H1 (cell line): ENCODE data around the gene TTC13. TPM values are rescaled to one million over a fixed set of nuclear protein-coding genes. Genes with fewer than 3 reads are reported as not detected.

Source experiments
- CTCF ChIA-PET: fragments of 300-600 bp; sonication (Branson Sonifier 250); formaldehyde crosslinking; loops from one replicate; lab custom pipeline; 2021; ENCODE audit not compliant: partially characterized antibody; lab: Charles Lee
- POLR2A ChIA-PET: fragments of 300-600 bp; sonication (Branson Sonifier 250); formaldehyde crosslinking; loops from one replicate; lab custom pipeline; 2021; ENCODE audit warnings: inconsistent platforms; ENCODE audit not compliant: partially characterized antibody; lab: Charles Lee
- DNase-seq, 2 experiments: peaks; one replicate each; pipeline versions ENCODE4 v3.0.0 to v3.0.0-alpha.2; 2010 to 2022; ENCODE audit warnings: low spot score in 2 of 2, low read depth in 1 of 2, mixed read lengths in 1 of 2
- FAIRE-seq: peaks from 2 replicates; lab custom pipeline; 2011; peaks lifted over from hg19 to GRCh38; lab: Jason Lieb, UNC
- H2AFZ ChIP-seq: 2 replicates; pipeline ENCODE4 v1.8.1; 2012; ENCODE audit warnings: low read length, inconsistent platforms
- H2AK5ac ChIP-seq: 2 replicates; pipeline ENCODE4 v1.6.1; 2013; ENCODE audit warnings: low read depth, low read length
- H2BK120ac ChIP-seq: replicated peaks from 2 replicates; pipeline ENCODE3; 2013; ENCODE audit warnings: low read depth, low read length, inconsistent platforms
- H2BK12ac ChIP-seq: 2 replicates; pipeline ENCODE4 v1.6.1; 2013; ENCODE audit warnings: low read depth, low read length
- H2BK15ac ChIP-seq: 2 replicates; pipeline ENCODE4 v1.6.1; 2013; ENCODE audit warnings: low read length
- H2BK20ac ChIP-seq: 2 replicates; pipeline ENCODE4 v1.6.1; 2013; ENCODE audit warnings: low read length
- H2BK5ac ChIP-seq: 2 replicates; pipeline ENCODE4 v1.6.1; 2013; ENCODE audit warnings: low read depth, low read length
- H3K14ac ChIP-seq: 2 replicates; pipeline ENCODE4 v1.6.1; 2013; ENCODE audit warnings: inconsistent platforms; ENCODE audit not compliant: insufficient read length
- H3K18ac ChIP-seq: 2 replicates; pipeline ENCODE4 v1.6.1; 2013; ENCODE audit warnings: low read length; ENCODE audit errors: extremely low read depth
- H3K23ac ChIP-seq: 2 replicates; pipeline ENCODE4 v1.6.1; 2013; ENCODE audit warnings: inconsistent platforms; ENCODE audit not compliant: insufficient read length
- H3K23me2 ChIP-seq: 2 replicates; pipeline ENCODE4 v1.6.1; 2013; ENCODE audit warnings: low read depth, low read length
- H3K27ac ChIP-seq: 2 replicates; pipeline ENCODE4 v1.6.1; 2011; ENCODE audit warnings: low read depth, low read length, inconsistent platforms
- H3K27me3 ChIP-seq, 4 experiments: replicated peaks in 1 of 4; 1 replicate in 1 of 4; 2 replicates in 3 of 4; pipeline versions ENCODE4 v1.6.1 to v1.8.1; 2011 to 2013; ENCODE audit warnings: low read length in 3 of 4, mild to moderate bottlenecking in 3 of 4, inconsistent platforms in 2 of 4, mixed read lengths in 2 of 4, moderate library complexity in 1 of 4; ENCODE audit not compliant: control insufficient read depth in 3 of 4, insufficient read depth in 3 of 4; ENCODE audit errors: extremely low read depth in 1 of 4
- H3K36me3 ChIP-seq, 4 experiments: 2 replicates each; pipeline versions ENCODE4 v1.6.1 to v1.8.1; 2011 to 2013; ENCODE audit warnings: mild to moderate bottlenecking in 4 of 4, low read length in 3 of 4, moderate library complexity in 2 of 4, control low read depth in 1 of 4, inconsistent platforms in 1 of 4; ENCODE audit not compliant: insufficient read depth in 4 of 4, control insufficient read depth in 2 of 4
- H3K4ac ChIP-seq: replicated peaks from 2 replicates; pipeline ENCODE3; 2013; ENCODE audit warnings: low read length, low read depth, mixed read lengths, inconsistent platforms; ENCODE audit not compliant: insufficient read length
- H3K4me1 ChIP-seq, 4 experiments: replicated peaks in 1 of 4; 1 replicate in 1 of 4; 2 replicates in 3 of 4; pipeline versions ENCODE4 v1.6.1 to v1.8.1; 2011 to 2013; ENCODE audit warnings: low read length in 3 of 4, inconsistent platforms in 2 of 4, mixed read lengths in 1 of 4; ENCODE audit not compliant: insufficient read depth in 4 of 4, control insufficient read depth in 3 of 4
- H3K4me2 ChIP-seq, 2 experiments: 2 replicates each; pipeline versions ENCODE4 v1.6.1 to v1.8.1; 2011 to 2013; ENCODE audit warnings: low read depth in 2 of 2, low read length in 2 of 2, control low read depth in 1 of 2, inconsistent platforms in 1 of 2, mild to moderate bottlenecking in 1 of 2; ENCODE audit not compliant: insufficient read depth in 1 of 2
- H3K4me3 ChIP-seq, 4 experiments: fragments of 200-600, 300-600 bp in 1 of 4; sonication (generic), shearing (Covaris generic), sonication (Bioruptor Twin) in 1 of 4; 2 replicates each; pipeline versions ENCODE4 v1.5.1 to v1.8.1; 2011 to 2016; ENCODE audit warnings: low read length in 4 of 4, low read depth in 3 of 4, control low read depth in 2 of 4, inconsistent platforms in 2 of 4, mild to moderate bottlenecking in 2 of 4, mixed read lengths in 1 of 4, moderate library complexity in 1 of 4; ENCODE audit not compliant: insufficient read depth in 2 of 4; ENCODE audit errors: extremely low read depth in 1 of 4
- H3K56ac ChIP-seq: replicated peaks from 2 replicates; pipeline ENCODE3; 2013; ENCODE audit warnings: low read depth, mild to moderate bottlenecking, mixed read lengths, low read length, inconsistent platforms; ENCODE audit not compliant: insufficient read length
- H3K79me1 ChIP-seq: 2 replicates; pipeline ENCODE4 v1.6.1; 2013; ENCODE audit warnings: low read depth, low read length, control low read depth
- H3K79me2 ChIP-seq, 2 experiments: 2 replicates each; pipeline versions ENCODE4 v1.6.1 to v1.8.1; 2012 to 2013; ENCODE audit warnings: low read length in 2 of 2, mild to moderate bottlenecking in 2 of 2, inconsistent platforms in 1 of 2; ENCODE audit not compliant: insufficient read depth in 2 of 2, control insufficient read depth in 1 of 2
- H3K9ac ChIP-seq, 4 experiments: replicated peaks in 1 of 4; 1 replicate in 1 of 4; 2 replicates in 3 of 4; pipeline versions ENCODE4 v1.6.1 to v1.8.1; 2011 to 2013; ENCODE audit warnings: low read depth in 3 of 4, low read length in 3 of 4, control low read depth in 2 of 4, mild to moderate bottlenecking in 2 of 4, moderate library complexity in 2 of 4, inconsistent platforms in 1 of 4; ENCODE audit errors: extremely low read depth in 1 of 4
- H3K9me3 ChIP-seq, 2 experiments: 2 replicates each; pipeline versions ENCODE4 v1.6.1 to v1.8.1; 2012 to 2013; ENCODE audit warnings: mild to moderate bottlenecking in 2 of 2, moderate library complexity in 2 of 2, control low read depth in 1 of 2, inconsistent platforms in 1 of 2, low read depth in 1 of 2, low read length in 1 of 2, mixed read lengths in 1 of 2; ENCODE audit not compliant: insufficient read depth in 2 of 2
- H4K20me1 ChIP-seq, 2 experiments: replicated peaks in 1 of 2; 2 replicates each; pipeline versions ENCODE3 to v1.8.1; 2011 to 2013; ENCODE audit warnings: inconsistent platforms in 2 of 2, low read length in 2 of 2, mild to moderate bottlenecking in 1 of 2; ENCODE audit not compliant: insufficient read depth in 2 of 2, control insufficient read depth in 1 of 2
- H4K5ac ChIP-seq: 2 replicates; pipeline ENCODE4 v1.6.1; 2013; ENCODE audit warnings: low read length, low read depth, mixed read lengths, inconsistent platforms; ENCODE audit not compliant: insufficient read length
- H4K8ac ChIP-seq: 2 replicates; pipeline ENCODE4 v1.8.0; 2013; ENCODE audit warnings: mild to moderate bottlenecking, moderate library complexity, low read length, inconsistent platforms; ENCODE audit not compliant: insufficient read depth; ENCODE audit errors: extremely low read depth
- H4K91ac ChIP-seq: replicated peaks from 2 replicates; pipeline ENCODE3; 2013; ENCODE audit warnings: low read length, mixed read lengths, inconsistent platforms; ENCODE audit not compliant: insufficient read length
- CREB1 ChIP-seq: IDR thresholded peaks from 2 replicates; pipeline ENCODE4 v1.6.1; 2012; ENCODE audit warnings: inconsistent platforms
- GABPA ChIP-seq: IDR thresholded peaks from 2 replicates; pipeline ENCODE4 v1.6.1; 2011; ENCODE audit warnings: mild to moderate bottlenecking, low read length, moderate library complexity, borderline replicate concordance; ENCODE audit not compliant: insufficient read depth
- KDM4A ChIP-seq: IDR thresholded peaks from one replicate; pipeline ENCODE4 v1.7.1; 2012; ENCODE audit warnings: low read depth, mild to moderate bottlenecking, moderate library complexity, low read length, inconsistent platforms; ENCODE audit not compliant: severe bottlenecking
- NRF1 ChIP-seq: IDR thresholded peaks from 2 replicates; pipeline ENCODE4 v1.6.1; 2011; ENCODE audit warnings: mild to moderate bottlenecking, low read depth, low read length, improper control_type of control experiment
- POLR2A ChIP-seq, 2 experiments: IDR thresholded peaks; 1 replicate in 1 of 2; 2 replicates in 1 of 2; pipeline ENCODE4 v1.6.1; 2011; ENCODE audit warnings: low read depth in 2 of 2, low read length in 2 of 2, mild to moderate bottlenecking in 2 of 2; ENCODE audit errors: control extremely low read depth in 1 of 2
- RBBP5 ChIP-seq: IDR thresholded peaks from 2 replicates; pipeline ENCODE4 v1.7.1; 2012; ENCODE audit warnings: low read depth, mild to moderate bottlenecking, inconsistent platforms, low read length, moderate library complexity, borderline replicate concordance
- RNF2 ChIP-seq: fragments of 200-900, 300-1000 bp; sonication (generic); IDR thresholded peaks from 2 replicates; pipeline ENCODE4 v1.7.1; 2016; ENCODE audit warnings: borderline replicate concordance, low read depth, mild to moderate bottlenecking, antibody characterized with exemption, low read length; ENCODE audit not compliant: poor library complexity, severe bottlenecking; ENCODE audit errors: missing control alignments
- WGBS, 2 experiments: shearing (Covaris generic) in 1 of 2; methylation state at CpG; one replicate each; pipeline versions ENCODE4 v1.1.6 to v1.1.7; 2013 to 2015; ENCODE audit warnings: low lambda C conversion rate in 2 of 2, mixed read lengths in 2 of 2, inconsistent platforms in 1 of 2, low coverage in 1 of 2, missing lambda C conversion rate in 1 of 2; ENCODE audit not compliant: insufficient replicate concordance in 2 of 2, insufficient coverage in 1 of 2, insufficient read length in 1 of 2; ENCODE audit errors: extremely low coverage in 1 of 2, missing lambda C conversion rate in 1 of 2; 5-methylcytosine and 5-hydroxymethylcytosine counted together
- polyA plus RNA-seq, 7 experiments: library from polyadenylated mRNA; depleted of rRNA in 3 of 7; stranded (reverse) in 5 of 7; unstranded in 2 of 7; fragments of >200 nt in 5 of 7; fragments of 200-250 nt in 2 of 7; gene quantifications; 1 replicate in 5 of 7; 2 replicates in 1 of 7; 4 replicates in 1 of 7; pipeline versions ENCODE4 v1.2.1 to v1.2.3, GENCODE V29; 2011 to 2013; ENCODE audit warnings: missing spikeins in 2 of 7, mixed read lengths in 2 of 7
- total RNA-seq: library from RNA; stranded (reverse); fragmentation: NEBNext Ultra II Directional; extraction: Animal tissue kit (Norgen Biotek cat#: 25700); gene quantifications from 2 replicates; pipeline ENCODE4 v1.2.1, GENCODE V29; 2021
- TF ChIP-seq, protein P1 (sequence below): IDR thresholded peaks from 2 replicates; pipeline ENCODE4 v1.6.1; 2012; ENCODE audit warnings: inconsistent platforms
- TF ChIP-seq, protein P2 (sequence below), 3 experiments: IDR thresholded peaks; 1 replicate in 2 of 3; 2 replicates in 1 of 3; pipeline versions ENCODE4 v1.5.1 to v1.6.1; 2011; ENCODE audit warnings: low read length in 3 of 3, mild to moderate bottlenecking in 3 of 3, inconsistent platforms in 2 of 3, low read depth in 1 of 3, moderate library complexity in 1 of 3; ENCODE audit not compliant: insufficient read depth in 1 of 3; ENCODE audit errors: control extremely low read depth in 1 of 3
- TF ChIP-seq, protein P3 (sequence below): IDR thresholded peaks from 2 replicates; pipeline ENCODE4 v1.6.1; 2012; ENCODE audit warnings: low read length, inconsistent platforms

The TTC13 gene
- total and polyA plus RNA-seq, 2 of the 8 experiments (the other 6 are each of a cell fraction or from before 2014, with no cell fraction given): 3.1 to 7.1 TPM

DNA sequence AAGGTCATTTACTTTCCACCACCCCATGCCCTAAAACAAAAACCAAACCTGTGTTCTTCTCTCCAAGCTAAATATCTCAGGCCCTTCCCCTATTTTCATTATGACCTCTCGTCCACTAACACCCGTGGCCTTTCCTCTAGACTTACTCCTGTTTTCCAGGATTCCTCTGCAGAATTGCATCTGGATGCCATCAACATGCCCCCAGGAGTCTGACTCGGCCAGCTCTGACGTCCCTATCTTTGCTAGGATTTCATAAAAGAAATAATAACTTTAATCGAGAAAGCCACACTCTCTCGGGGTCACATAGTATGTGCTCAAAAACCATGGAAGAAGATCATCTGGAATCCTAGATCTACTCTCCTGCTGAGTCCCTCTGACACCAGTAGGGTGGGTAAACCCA is 47.9 kb upstream of the TTC13 start:
- no peak overlapping the region for H3K14ac ChIP-seq
- H4K8ac ChIP-seq: no peak overlapping the region
- no peaks in the 10 kb centered on the region; the same call in 1 of the 2 replicates for H3K23me2 ChIP-seq
- H4K91ac ChIP-seq: no peak overlapping the region
- H3K9me3 ChIP-seq: no peaks in the 10 kb centered on the region
- no peaks in the 10 kb centered on the region for H3K4me1 ChIP-seq
- CTCF ChIA-PET: no interaction called here
- H4K5ac ChIP-seq: no peak overlapping the region
- no peak overlapping the region for H3K4ac ChIP-seq
- H3K36me3 ChIP-seq: no peaks in the 10 kb centered on the region
- no peak overlapping the region for H2BK120ac ChIP-seq
- H2BK20ac ChIP-seq: no peak overlapping the region
- no peaks in the 10 kb centered on the region for H3K79me2 ChIP-seq
- no peak overlapping the region for H3K23ac ChIP-seq
- no peak overlapping the region for H3K4me3 ChIP-seq
- no peak overlapping the region for H2AK5ac ChIP-seq
- H4K20me1 ChIP-seq: no peaks in the 10 kb centered on the region
- no peak overlapping the region for H3K27ac ChIP-seq
- POLR2A ChIA-PET: no interaction called here
- FAIRE-seq: no peak
- H3K18ac ChIP-seq: no peak overlapping the region
- no peak overlapping the region for H3K4me2 ChIP-seq
- H2BK5ac ChIP-seq: no peak overlapping the region
- H3K79me1 ChIP-seq: no peaks in the 10 kb centered on the region
- H3K27me3 ChIP-seq: no peaks in the 10 kb centered on the region; a peak in 3 of 7 replicates
- H3K9ac ChIP-seq: no peak overlapping the region
- no peak overlapping the region for H2BK12ac ChIP-seq
- DNase-seq: no peak
- H2BK15ac ChIP-seq: no peak overlapping the region
- H2AFZ ChIP-seq: no peak overlapping the region
- no peak overlapping the region for H3K56ac ChIP-seq
- WGBS, 2 experiments: 89% methylated on average over 6 of the region's 6 CpGs; no CpG with 5 or more reads in 1 of the 2 experiments
- TF ChIP-seq KDM4A (no peak), POLR2A (IDR thresholded peaks at IDR 0.05; ENCODE audit: control extremely low read depth in 1 of 2, low read depth in 2 of 2, low read length in 2 of 2) (no peak), GABPA (no peak), CREB1 (no peak), NRF1 (no peak), RNF2 (no peak), RBBP5 (no peak)
- TF ChIP-seq, protein P1, sequence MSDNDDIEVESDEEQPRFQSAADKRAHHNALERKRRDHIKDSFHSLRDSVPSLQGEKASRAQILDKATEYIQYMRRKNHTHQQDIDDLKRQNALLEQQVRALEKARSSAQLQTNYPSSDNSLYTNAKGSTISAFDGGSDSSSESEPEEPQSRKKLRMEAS: no peak
- TF ChIP-seq, protein P2, sequence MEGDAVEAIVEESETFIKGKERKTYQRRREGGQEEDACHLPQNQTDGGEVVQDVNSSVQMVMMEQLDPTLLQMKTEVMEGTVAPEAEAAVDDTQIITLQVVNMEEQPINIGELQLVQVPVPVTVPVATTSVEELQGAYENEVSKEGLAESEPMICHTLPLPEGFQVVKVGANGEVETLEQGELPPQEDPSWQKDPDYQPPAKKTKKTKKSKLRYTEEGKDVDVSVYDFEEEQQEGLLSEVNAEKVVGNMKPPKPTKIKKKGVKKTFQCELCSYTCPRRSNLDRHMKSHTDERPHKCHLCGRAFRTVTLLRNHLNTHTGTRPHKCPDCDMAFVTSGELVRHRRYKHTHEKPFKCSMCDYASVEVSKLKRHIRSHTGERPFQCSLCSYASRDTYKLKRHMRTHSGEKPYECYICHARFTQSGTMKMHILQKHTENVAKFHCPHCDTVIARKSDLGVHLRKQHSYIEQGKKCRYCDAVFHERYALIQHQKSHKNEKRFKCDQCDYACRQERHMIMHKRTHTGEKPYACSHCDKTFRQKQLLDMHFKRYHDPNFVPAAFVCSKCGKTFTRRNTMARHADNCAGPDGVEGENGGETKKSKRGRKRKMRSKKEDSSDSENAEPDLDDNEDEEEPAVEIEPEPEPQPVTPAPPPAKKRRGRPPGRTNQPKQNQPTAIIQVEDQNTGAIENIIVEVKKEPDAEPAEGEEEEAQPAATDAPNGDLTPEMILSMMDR (IDR thresholded peaks at IDR 0.05; ENCODE audit: control extremely low read depth in 1 of 3, insufficient read depth in 1 of 3, low read depth in 1 of 3, low read length in 3 of 3): no peak
- TF ChIP-seq, protein P3, sequence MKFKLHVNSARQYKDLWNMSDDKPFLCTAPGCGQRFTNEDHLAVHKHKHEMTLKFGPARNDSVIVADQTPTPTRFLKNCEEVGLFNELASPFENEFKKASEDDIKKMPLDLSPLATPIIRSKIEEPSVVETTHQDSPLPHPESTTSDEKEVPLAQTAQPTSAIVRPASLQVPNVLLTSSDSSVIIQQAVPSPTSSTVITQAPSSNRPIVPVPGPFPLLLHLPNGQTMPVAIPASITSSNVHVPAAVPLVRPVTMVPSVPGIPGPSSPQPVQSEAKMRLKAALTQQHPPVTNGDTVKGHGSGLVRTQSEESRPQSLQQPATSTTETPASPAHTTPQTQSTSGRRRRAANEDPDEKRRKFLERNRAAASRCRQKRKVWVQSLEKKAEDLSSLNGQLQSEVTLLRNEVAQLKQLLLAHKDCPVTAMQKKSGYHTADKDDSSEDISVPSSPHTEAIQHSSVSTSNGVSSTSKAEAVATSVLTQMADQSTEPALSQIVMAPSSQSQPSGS: no peak
